GM19324 (cell line): ENCODE data around the gene PSMB2.
"Not testable (repeated sequence)": the region's sequence is repeated elsewhere in the genome, so short reads cannot be mapped to it uniquely, and the experiment has no call there.

Source experiments
- ATAC-seq: cut with Tn5 transposase; IDR thresholded peaks from one replicate; pipeline ENCODE4 v1.9.1; 2021; ENCODE audit warnings: mild to moderate bottlenecking, moderate library complexity; ENCODE audit not compliant: unreplicated experiment, low FRiP score

PSMB2 gene

GRCh38 chr1:35595684-35596083 is 45.6 kb downstream of the PSMB2 start:
- ATAC-seq, result no peak

DNA sequence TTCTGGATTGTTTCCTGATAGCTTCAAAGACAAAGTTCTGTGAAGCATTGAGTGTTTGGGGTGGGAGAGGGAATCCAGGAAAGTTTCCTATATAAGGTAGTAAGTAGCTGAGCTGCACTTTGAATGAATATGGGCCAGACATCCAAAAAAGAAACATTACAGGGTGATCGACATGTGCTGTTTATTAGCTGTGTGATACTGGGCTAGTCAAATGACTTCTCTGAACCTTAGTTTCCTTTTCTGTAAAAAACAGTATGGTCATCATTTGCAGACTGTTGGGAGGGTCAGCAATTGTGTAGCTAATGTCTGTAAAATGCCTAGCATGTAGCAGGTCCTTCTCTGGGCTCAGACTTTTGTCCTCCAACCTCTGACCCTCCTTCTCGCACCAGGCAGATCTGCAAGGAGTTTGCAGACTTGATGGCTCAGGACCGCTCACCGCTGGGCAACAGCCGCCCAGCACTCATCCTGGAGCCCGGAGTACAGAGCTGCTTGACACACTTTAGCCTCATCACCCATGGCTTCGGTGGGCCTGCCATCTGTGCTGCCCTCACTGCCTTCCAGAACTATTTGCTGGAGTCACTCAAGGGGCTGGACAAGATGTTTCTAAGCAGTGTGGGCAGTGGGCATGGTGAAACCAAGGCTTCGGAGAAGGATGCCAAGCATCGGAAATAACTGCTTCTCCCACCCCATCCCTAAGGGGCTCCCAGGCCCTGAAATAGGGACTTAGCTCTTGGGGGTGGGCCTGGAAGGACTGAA is 47.1 kb downstream of the PSMB2 start:
- no peak for ATAC-seq

- ATAC-seq, result no peak
Observed at GRCh38 chr1:35592991-35593769, 48.1 kb downstream of the PSMB2 start.

DNA sequence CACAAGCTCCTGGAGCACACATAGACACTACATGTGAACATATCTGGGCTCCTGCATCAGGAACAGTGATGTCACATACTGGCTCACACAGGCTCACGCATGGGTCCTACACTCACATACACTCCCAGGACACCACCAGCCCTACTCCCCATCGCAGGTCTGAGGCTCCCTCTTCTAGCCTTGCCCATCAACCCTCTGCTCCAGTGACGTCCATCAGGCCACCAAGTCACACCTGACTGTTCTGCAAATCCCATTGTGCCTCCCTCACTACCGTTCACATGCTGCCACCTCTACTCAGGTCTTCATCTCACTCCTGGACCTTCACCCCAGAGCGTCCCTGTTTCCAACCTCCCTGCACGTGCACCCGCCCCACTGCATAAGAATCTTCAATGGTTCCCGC is 50.1 kb downstream of the PSMB2 start:
- no peak for ATAC-seq

- ATAC-seq, result no peak
Observed at GRCh38 chr1:35590476-35591040, 50.8 kb downstream of the PSMB2 start.

GRCh38 chr1:35589516-35590427 is 51.6 kb downstream of the PSMB2 start:
- ATAC-seq, result no peak

GRCh38 chr1:35588197-35588910 is 53.0 kb downstream of the PSMB2 start:
- no peak for ATAC-seq

- ATAC-seq, result no peak
Observed at GRCh38 chr1:35587736-35588135, 53.6 kb downstream of the PSMB2 start.

GRCh38 chr1:35586808-35587207 is 54.5 kb downstream of the PSMB2 start:
- ATAC-seq, result no peak

DNA sequence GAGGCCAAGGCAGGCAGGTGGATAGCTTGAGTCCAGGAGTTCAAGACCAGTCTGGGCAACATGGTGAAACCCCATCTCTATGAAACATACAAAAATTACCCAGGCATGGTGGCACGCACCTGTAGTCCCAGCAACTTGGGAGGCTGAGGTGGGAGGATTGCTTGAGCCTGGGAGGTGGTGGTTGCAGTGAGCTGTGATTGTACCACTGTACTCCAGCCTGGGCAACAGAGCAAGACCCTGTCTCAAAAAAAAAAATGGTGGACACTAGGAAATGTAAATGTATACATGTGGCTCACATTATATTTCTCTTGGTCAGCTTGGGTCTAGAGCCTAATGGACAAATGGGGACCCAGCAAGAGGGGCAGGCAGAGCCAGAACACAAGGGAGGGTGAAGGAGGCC is 55.5 kb downstream of the PSMB2 start:
- not testable (repeated sequence) for ATAC-seq

DNA sequence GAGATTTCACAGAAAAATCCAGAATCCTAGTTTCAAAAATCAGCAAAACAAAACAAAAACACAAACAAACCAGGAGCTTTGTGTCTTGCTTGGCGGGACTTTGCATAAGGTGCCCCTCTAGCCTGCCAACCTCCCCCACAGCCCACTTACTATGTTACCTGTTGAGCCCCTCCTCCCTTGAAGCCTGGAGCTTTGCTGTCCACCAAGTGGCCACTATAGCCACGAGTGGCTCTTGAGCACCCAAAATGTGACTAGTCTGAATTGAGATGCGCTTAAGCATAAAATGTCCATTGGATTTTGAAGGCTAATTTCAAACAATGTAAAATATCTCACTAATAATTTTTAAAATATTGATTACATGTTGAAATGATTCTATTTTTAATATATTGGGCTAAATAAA is 56.0 kb downstream of the PSMB2 start:
- no peak for ATAC-seq

DNA sequence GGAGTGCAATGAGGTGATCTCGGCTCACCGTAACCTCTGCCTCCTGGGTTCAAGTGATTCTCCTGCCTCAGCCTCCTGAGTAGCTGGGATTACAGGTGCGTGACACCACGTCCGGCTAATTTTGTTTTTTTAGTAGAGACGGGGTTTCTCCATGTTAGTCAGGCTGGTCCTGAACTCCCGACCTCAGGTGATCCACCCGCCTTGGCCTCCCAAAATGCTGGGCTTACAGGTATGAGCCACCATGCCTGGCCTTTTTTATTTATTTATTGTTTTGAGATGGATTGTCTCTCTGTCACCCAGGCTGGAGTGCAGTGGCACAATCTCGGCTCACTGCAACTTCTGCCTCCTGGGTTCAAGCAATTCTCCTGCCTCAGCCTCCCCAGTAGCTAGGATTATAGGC is 59.7 kb downstream of the PSMB2 start:
- not testable (repeated sequence) for ATAC-seq

GRCh38 chr1:35580949-35581388 is 60.4 kb downstream of the PSMB2 start:
- no peak for ATAC-seq

DNA sequence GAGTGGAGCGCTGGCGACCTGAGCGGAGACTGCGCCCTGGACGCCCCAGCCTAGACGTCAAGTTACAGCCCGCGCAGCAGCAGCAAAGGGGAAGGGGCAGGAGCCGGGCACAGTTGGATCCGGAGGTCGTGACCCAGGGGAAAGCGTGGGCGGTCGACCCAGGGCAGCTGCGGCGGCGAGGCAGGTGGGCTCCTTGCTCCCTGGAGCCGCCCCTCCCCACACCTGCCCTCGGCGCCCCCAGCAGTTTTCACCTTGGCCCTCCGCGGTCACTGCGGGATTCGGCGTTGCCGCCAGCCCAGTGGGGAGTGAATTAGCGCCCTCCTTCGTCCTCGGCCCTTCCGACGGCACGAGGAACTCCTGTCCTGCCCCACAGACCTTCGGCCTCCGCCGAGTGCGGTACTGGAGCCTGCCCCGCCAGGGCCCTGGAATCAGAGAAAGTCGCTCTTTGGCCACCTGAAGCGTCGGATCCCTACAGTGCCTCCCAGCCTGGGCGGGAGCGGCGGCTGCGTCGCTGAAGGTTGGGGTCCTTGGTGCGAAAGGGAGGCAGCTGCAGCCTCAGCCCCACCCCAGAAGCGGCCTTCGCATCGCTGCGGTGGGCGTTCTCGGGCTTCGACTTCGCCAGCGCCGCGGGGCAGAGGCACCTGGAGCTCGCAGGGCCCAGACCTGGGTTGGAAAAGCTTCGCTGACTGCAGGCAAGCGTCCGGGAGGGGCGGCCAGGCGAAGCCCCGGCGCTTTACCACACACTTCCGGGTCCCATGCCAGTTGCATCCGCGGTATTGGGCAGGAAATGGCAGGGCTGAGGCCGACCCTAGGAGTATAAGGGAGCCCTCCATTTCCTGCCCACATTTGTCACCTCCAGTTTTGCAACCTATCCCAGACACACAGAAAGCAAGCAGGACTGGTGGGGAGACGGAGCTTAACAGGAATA is 64.0 kb downstream of the PSMB2 start:
- no peak for ATAC-seq

DNA sequence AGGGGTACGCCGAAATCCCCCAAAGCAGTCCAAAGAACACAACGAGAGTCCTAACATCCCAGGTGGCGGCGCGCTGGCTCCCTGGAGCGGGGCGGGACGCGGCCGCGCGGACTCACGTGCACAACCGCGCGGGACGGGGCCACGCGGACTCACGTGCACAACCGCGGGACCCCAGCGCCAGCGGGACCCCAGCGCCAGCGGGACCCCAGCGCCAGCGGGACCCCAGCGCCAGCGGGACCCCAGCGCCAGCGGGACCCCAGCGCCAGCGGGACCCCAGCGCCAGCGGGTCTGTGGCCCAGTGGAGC is 64.6 kb downstream of the PSMB2 start:
- not testable (repeated sequence) for ATAC-seq

DNA sequence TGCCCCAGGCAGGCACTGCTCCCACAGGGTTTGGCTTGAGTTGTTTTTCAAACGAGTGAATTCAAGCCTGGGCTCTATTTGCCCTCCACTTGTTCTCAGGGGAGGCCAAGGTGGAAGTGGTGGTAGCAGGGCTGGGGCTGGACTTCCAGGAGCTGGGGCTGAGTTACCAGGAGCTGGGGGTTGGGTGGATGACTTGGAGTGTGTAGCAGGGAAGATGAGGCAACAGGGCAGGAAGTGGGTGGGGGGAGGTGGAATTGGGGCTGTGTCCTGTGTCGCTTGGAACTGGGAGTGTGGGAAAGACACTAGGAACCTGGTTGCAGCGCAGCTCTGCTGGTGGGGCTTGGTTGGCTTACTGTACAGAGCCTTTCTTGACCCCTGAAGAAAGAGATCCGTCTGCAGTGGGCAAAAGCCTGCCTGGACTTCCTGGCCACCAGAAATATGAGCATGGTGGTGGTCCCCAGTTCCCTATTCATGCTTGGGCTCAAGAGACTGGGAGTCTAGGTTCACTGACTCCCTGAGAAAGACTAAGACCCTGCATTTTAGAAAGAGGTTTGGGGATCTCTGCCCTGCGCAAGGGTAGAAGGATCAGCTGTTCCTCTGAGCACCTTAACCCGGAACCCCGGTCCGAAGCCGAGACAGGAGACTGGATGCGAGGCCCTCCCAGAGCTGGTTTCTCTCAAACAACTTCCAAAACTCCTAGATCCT is 65.1 kb downstream of the PSMB2 start:
- ATAC-seq, result no peak

DNA sequence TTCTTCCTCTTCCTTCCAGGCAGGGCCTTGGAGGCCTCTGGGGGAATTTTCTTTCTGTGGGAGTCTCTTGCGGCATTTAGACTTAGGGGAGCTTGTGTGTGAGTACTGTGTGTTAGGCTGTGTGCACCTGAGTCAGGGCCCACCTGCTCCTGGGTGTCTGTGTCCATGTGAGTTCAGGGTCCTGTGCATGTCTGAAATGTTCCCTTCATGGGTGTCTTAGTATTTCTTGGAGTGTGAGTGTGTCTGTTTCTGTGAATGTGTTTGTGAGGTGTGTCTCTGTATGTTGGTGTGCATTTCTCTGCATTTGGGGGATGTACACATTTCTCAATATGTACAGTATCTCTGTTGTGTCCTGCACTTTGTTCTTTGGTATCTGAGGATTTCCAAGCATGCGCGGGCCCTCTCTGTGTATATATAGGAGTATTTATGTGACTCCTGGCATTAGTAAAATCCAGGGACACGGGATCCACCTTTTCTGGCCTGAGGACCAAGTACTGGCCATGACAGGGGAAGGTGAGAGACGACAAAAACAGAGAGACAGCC is 65.8 kb downstream of the PSMB2 start:
- no peak for ATAC-seq
